NB4 (cell line): ENCODE results near the gene ACLY.

Source experiments
- POLR2A ChIP-seq: IDR thresholded peaks from 2 replicates; pipeline ENCODE4 v1.6.1; 2011; ENCODE audit warnings: mild to moderate bottlenecking; ENCODE audit not compliant: insufficient read length; ENCODE audit errors: extremely low read depth
- TF ChIP-seq, protein P1 (sequence below): IDR thresholded peaks from one replicate; pipeline ENCODE4 v1.5.1; 2012; ENCODE audit warnings: low read depth, low read length

DNA sequence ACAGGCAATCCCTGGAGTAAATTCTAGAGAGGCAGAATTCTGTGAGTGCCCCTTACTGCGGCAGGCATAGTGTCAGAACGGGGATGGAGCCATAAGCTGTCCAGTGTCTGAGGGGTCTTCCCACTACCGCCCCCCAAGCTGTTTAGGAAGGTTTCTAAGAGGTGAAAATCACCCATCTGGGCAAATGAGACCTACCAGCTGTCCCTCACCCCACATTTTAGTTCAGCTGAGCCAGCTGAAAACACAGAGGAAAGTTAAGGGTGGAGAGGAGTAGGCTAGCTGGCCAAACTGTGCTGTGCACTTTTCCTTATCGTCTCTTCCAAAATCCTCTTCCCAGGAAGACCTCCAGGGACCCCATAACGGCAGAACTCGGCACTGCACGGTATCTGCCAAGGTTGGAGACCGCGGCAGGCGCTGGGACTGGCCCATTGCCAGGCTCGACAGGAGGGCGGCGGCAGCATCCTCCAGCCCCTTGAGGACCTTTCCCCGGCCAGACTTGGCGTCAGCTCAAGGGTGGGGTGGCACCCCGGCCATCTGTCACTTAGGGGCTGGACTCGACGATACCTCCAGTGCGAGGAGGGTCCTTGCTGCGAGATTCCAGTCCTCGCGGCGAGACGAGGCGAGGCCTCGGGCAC, 955 bp downstream of the ACLY start:
- TF ChIP-seq, protein P1, sequence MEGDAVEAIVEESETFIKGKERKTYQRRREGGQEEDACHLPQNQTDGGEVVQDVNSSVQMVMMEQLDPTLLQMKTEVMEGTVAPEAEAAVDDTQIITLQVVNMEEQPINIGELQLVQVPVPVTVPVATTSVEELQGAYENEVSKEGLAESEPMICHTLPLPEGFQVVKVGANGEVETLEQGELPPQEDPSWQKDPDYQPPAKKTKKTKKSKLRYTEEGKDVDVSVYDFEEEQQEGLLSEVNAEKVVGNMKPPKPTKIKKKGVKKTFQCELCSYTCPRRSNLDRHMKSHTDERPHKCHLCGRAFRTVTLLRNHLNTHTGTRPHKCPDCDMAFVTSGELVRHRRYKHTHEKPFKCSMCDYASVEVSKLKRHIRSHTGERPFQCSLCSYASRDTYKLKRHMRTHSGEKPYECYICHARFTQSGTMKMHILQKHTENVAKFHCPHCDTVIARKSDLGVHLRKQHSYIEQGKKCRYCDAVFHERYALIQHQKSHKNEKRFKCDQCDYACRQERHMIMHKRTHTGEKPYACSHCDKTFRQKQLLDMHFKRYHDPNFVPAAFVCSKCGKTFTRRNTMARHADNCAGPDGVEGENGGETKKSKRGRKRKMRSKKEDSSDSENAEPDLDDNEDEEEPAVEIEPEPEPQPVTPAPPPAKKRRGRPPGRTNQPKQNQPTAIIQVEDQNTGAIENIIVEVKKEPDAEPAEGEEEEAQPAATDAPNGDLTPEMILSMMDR: no peak
- TF ChIP-seq POLR2A: no peak
